HepG2 (cell line): ENCODE data around the gene GNG13. TPM values are rescaled to one million over a fixed set of nuclear protein-coding genes. Genes with fewer than 3 reads are reported as not detected.

Source experiments
- ATM ChIP-seq: fragments of 450-650 bp; IDR thresholded peaks from 2 replicates; pipeline ENCODE4 v1.7.1; 2017; ENCODE audit warnings: mild to moderate bottlenecking, borderline replicate concordance
- CREM ChIP-seq, 2 experiments: sonication (generic) in 1 of 2; formaldehyde crosslinking in 1 of 2; IDR thresholded peaks; 2 replicates each; pipeline versions ENCODE4 v1.4.0 to v1.6.1; 2016 to 2020; ENCODE audit warnings: antibody characterized with exemption in 1 of 2, mild to moderate bottlenecking in 1 of 2, missing genetic modification reagents in 1 of 2
- MAX ChIP-seq: IDR thresholded peaks from 2 replicates; pipeline ENCODE4 v1.6.1; 2012; ENCODE audit warnings: inconsistent platforms
- MZF1 ChIP-seq: sonication (generic); formaldehyde crosslinking; IDR thresholded peaks from 2 replicates; pipeline ENCODE4 v1.8.1; 2023; ENCODE audit warnings: mild to moderate bottlenecking, missing genetic modification reagents, borderline replicate concordance
- PAXIP1 ChIP-seq: sonication (generic); formaldehyde crosslinking; conservative IDR thresholded peaks from 2 replicates; pipeline ENCODE4 v1.4.0; 2020; ENCODE audit warnings: mild to moderate bottlenecking, missing genetic modification reagents, moderate library complexity
- PBX2 ChIP-seq: IDR thresholded peaks from 2 replicates; pipeline ENCODE4 v1.6.1; 2016; ENCODE audit warnings: control low read depth
- POLR2G ChIP-seq: fragments of 200-400 bp; formaldehyde crosslinking; IDR thresholded peaks from 2 replicates; pipeline ENCODE4 v1.6.1; 2018; ENCODE audit warnings: mild to moderate bottlenecking, low read depth, low read length, moderate library complexity
- RBFOX2 ChIP-seq: fragments of 200-400 bp; formaldehyde crosslinking; IDR thresholded peaks from 2 replicates; pipeline ENCODE4 v1.6.1; 2017; ENCODE audit warnings: low read depth, mild to moderate bottlenecking, low read length
- RCOR2 ChIP-seq: IDR thresholded peaks from 2 replicates; pipeline ENCODE4 v1.6.1; 2016; ENCODE audit warnings: missing biosample characterization, missing genetic modification reagents
- RELA ChIP-seq: sonication (generic); formaldehyde crosslinking; IDR thresholded peaks from 2 replicates; pipeline ENCODE4 v1.4.0; 2020; ENCODE audit warnings: missing genetic modification reagents
- SIN3A ChIP-seq: IDR thresholded peaks from 2 replicates; pipeline ENCODE4 v1.6.1; 2011; ENCODE audit warnings: low read depth, mild to moderate bottlenecking, control low read depth, low read length, borderline replicate concordance
- TFAP4 ChIP-seq: sonication (generic); IDR thresholded peaks from 2 replicates; pipeline ENCODE4 v1.6.1; 2016; ENCODE audit warnings: low read depth, borderline replicate concordance
- TSC22D2 ChIP-seq: sonication (generic); formaldehyde crosslinking; IDR thresholded peaks from 2 replicates; pipeline ENCODE4 v1.5.1; 2020; ENCODE audit warnings: missing genetic modification reagents, mild to moderate bottlenecking, borderline replicate concordance
- YEATS4 ChIP-seq: sonication (generic); formaldehyde crosslinking; IDR thresholded peaks from 2 replicates; pipeline ENCODE4 v1.4.0; 2020; ENCODE audit warnings: missing genetic modification reagents, borderline replicate concordance
- ZNF253 ChIP-seq: sonication (generic); formaldehyde crosslinking; IDR thresholded peaks from 2 replicates; pipeline ENCODE4 v1.8.0; 2022; ENCODE audit warnings: mild to moderate bottlenecking, missing genetic modification reagents, borderline replicate concordance
- ZNF335 ChIP-seq: sonication (generic); formaldehyde crosslinking; IDR thresholded peaks from 2 replicates; pipeline ENCODE4 v1.4.0; 2020; ENCODE audit warnings: missing genetic modification reagents
- ZNF546 ChIP-seq: sonication (generic); formaldehyde crosslinking; conservative IDR thresholded peaks from 2 replicates; pipeline ENCODE4 v1.8.1; 2023; ENCODE audit warnings: mild to moderate bottlenecking, missing genetic modification reagents
- ZNF570 ChIP-seq: sonication (generic); formaldehyde crosslinking; IDR thresholded peaks from 2 replicates; pipeline ENCODE4 v1.4.0; 2020; ENCODE audit warnings: mild to moderate bottlenecking, missing genetic modification reagents, borderline replicate concordance
- ZNF772 ChIP-seq: sonication (generic); formaldehyde crosslinking; IDR thresholded peaks from 2 replicates; pipeline ENCODE4 v1.5.0; 2020; ENCODE audit warnings: mild to moderate bottlenecking, missing genetic modification reagents
- ZNF782 ChIP-seq: sonication (generic); formaldehyde crosslinking; IDR thresholded peaks from 2 replicates; pipeline ENCODE4 v1.4.0; 2020; ENCODE audit warnings: missing genetic modification reagents, mild to moderate bottlenecking, borderline replicate concordance
- ZNF879 ChIP-seq: sonication (generic); formaldehyde crosslinking; IDR thresholded peaks from 2 replicates; pipeline ENCODE4 v1.8.1; 2023; ENCODE audit warnings: missing genetic modification reagents
- ZSCAN5A ChIP-seq: sonication (generic); formaldehyde crosslinking; IDR thresholded peaks from 2 replicates; pipeline ENCODE4 v1.8.0; 2022; ENCODE audit warnings: mild to moderate bottlenecking, missing genetic modification reagents, borderline replicate concordance
- polyA plus RNA-seq, 8 experiments: library from polyadenylated mRNA; depleted of rRNA in 3 of 8; stranded (reverse) in 7 of 8; unstranded in 1 of 8; fragments of >200 nt; fragmentation: Illumina TruSeq in 4 of 8; extraction: Trizol in 4 of 8; gene quantifications; 2 replicates each; pipeline versions ENCODE4 v1.2.1 to v1.2.3, GENCODE V29; 2011 to 2016; ENCODE audit warnings: low read depth in 4 of 8, missing spikeins in 1 of 8, mixed read lengths in 1 of 8; ENCODE audit not compliant: insufficient read depth in 1 of 8
- total RNA-seq, 5 experiments: library from RNA; depleted of rRNA; stranded (reverse); fragments of >200 nt; fragmentation: Illumina TruSeq; extraction: Trizol; gene quantifications; 2 replicates each; pipeline ENCODE4 v1.2.3, GENCODE V29; 2016; ENCODE audit warnings: low read depth in 1 of 5

GNG13 gene
- total and polyA plus RNA-seq, 2 of the 13 experiments (the other 11 are each of a cell fraction or from before 2014, with no cell fraction given): not detected

- TF ChIP-seq TSC22D2 (CRISPR knock-in tag) (no peak), PAXIP1 (CRISPR knock-in tag) (no peak), ZSCAN5A (CRISPR knock-in tag) (no peak), MAX (peak; percentile 85), RCOR2 (CRISPR knock-in tag) (no peak), ZNF772 (no peak), CREM (IDR thresholded peaks at IDR 0.05) (no peak), CREM (CRISPR knock-in tag; IDR thresholded peaks at IDR 0.05) (no peak), ATM (no peak), RELA (CRISPR knock-in tag) (no peak), ZNF570 (CRISPR knock-in tag) (no peak), MZF1 (CRISPR knock-in tag) (no peak), PBX2 (CRISPR knock-in tag) (peak; percentile 58), ZNF546 (CRISPR knock-in tag) (no peak), ZNF335 (no peak), ZNF879 (no peak), POLR2G (peak; percentile 63), TFAP4 (no peak), RBFOX2 (no peak), SIN3A (peak; percentile 83; the same call in 1 of the 2 replicates), ZNF782 (CRISPR knock-in tag) (no peak), ZNF253 (CRISPR knock-in tag) (no peak), YEATS4 (CRISPR knock-in tag) (no peak)
These were observed 12.0 kb downstream of the GNG13 start, which contains the start of gene CHTF18 (continued) for GRCh38 chr16:788399-789126.
